HepG2 (cell line): ENCODE measurements around the gene ZNFX1. TPM values are rescaled to one million over a fixed set of nuclear protein-coding genes. Genes with fewer than 3 reads are reported as not detected.

Experiments used
- ARNT2 ChIP-seq: sonication (generic); formaldehyde crosslinking; IDR thresholded peaks from 2 replicates; pipeline ENCODE4 v1.8.0; 2022; ENCODE audit warnings: mild to moderate bottlenecking, low read depth, missing genetic modification reagents, moderate library complexity
- CENPX ChIP-seq: sonication (generic); formaldehyde crosslinking; IDR thresholded peaks from 2 replicates; pipeline ENCODE4 v1.9.0; 2021; ENCODE audit warnings: mild to moderate bottlenecking, missing genetic modification reagents, moderate library complexity
- DNMT1 ChIP-seq: sonication (generic); formaldehyde crosslinking; IDR thresholded peaks from 2 replicates; pipeline ENCODE4 v1.5.1; 2020; ENCODE audit warnings: mild to moderate bottlenecking, missing genetic modification reagents
- HES4 ChIP-seq: sonication (generic); formaldehyde crosslinking; IDR thresholded peaks from 2 replicates; pipeline ENCODE4 v1.9.0; 2021; ENCODE audit warnings: mild to moderate bottlenecking, missing genetic modification reagents, borderline replicate concordance
- HMG20B ChIP-seq: conservative IDR thresholded peaks from 2 replicates; pipeline ENCODE4 v1.6.1; 2016; ENCODE audit warnings: missing genetic modification reagents, missing compliant biosample characterization
- HMGA1 ChIP-seq: sonication (generic); formaldehyde crosslinking; conservative IDR thresholded peaks from 2 replicates; pipeline ENCODE4 v1.4.0; 2020; ENCODE audit warnings: missing genetic modification reagents
- KAT2B ChIP-seq: fragments of 150-350 bp; IDR thresholded peaks from 2 replicates; pipeline ENCODE4 v1.6.1; 2014; ENCODE audit warnings: low read depth, low read length, borderline replicate concordance
- MXD4 ChIP-seq: IDR thresholded peaks from 2 replicates; pipeline ENCODE4 v1.6.1; 2016; ENCODE audit warnings: mild to moderate bottlenecking, missing biosample characterization, missing genetic modification reagents
- NRL ChIP-seq: sonication (generic); formaldehyde crosslinking; IDR thresholded peaks from 2 replicates; pipeline ENCODE4 v1.5.0; 2020; ENCODE audit warnings: missing genetic modification reagents, mild to moderate bottlenecking, moderate library complexity, borderline replicate concordance
- PPARG ChIP-seq: conservative IDR thresholded peaks from 2 replicates; pipeline ENCODE4 v1.6.1; 2016; ENCODE audit warnings: missing biosample characterization, missing genetic modification reagents
- SAFB2 ChIP-seq: sonication (generic); formaldehyde crosslinking; IDR thresholded peaks from 2 replicates; pipeline ENCODE4 v1.5.1; 2020; ENCODE audit warnings: missing genetic modification reagents, low read depth, mild to moderate bottlenecking, borderline replicate concordance
- SP1 ChIP-seq, 2 experiments: fragments of 450-650 bp in 1 of 2; sonication (generic) in 1 of 2; formaldehyde crosslinking in 1 of 2; IDR thresholded peaks; 2 replicates each; pipeline versions ENCODE4 v1.4.0 to v1.6.1; 2016 to 2020; ENCODE audit warnings: missing genetic modification reagents in 1 of 2
- SSRP1 ChIP-seq: IDR thresholded peaks from 2 replicates; pipeline ENCODE4 v1.6.1; 2016; ENCODE audit warnings: control low read depth
- TOPORS ChIP-seq: sonication (generic); formaldehyde crosslinking; IDR thresholded peaks from 2 replicates; pipeline ENCODE4 v1.8.0; 2023; ENCODE audit warnings: mild to moderate bottlenecking, missing genetic modification reagents
- ZFP36L1 ChIP-seq: sonication (generic); formaldehyde crosslinking; IDR thresholded peaks from 2 replicates; pipeline ENCODE4 v1.8.0; 2022; ENCODE audit warnings: mild to moderate bottlenecking, missing genetic modification reagents, moderate library complexity
- ZFP90 ChIP-seq: sonication (generic); formaldehyde crosslinking; IDR thresholded peaks from 2 replicates; pipeline ENCODE4 v1.8.0; 2022; ENCODE audit warnings: missing genetic modification reagents, mild to moderate bottlenecking, inconsistent platforms, borderline replicate concordance
- ZNF121 ChIP-seq: sonication (generic); formaldehyde crosslinking; IDR thresholded peaks from 2 replicates; pipeline ENCODE4 v1.5.0; 2020; ENCODE audit warnings: mild to moderate bottlenecking, missing genetic modification reagents
- ZNF354B ChIP-seq: sonication (generic); formaldehyde crosslinking; IDR thresholded peaks from 2 replicates; pipeline ENCODE4 v1.8.0; 2022; ENCODE audit warnings: mild to moderate bottlenecking, missing genetic modification reagents
- ZNF570 ChIP-seq: sonication (generic); formaldehyde crosslinking; IDR thresholded peaks from 2 replicates; pipeline ENCODE4 v1.4.0; 2020; ENCODE audit warnings: mild to moderate bottlenecking, missing genetic modification reagents, borderline replicate concordance
- ZNF652 ChIP-seq: IDR thresholded peaks from 2 replicates; pipeline ENCODE4 v1.6.1; 2016; ENCODE audit warnings: low read depth, borderline replicate concordance
- polyA plus RNA-seq, 8 experiments: library from polyadenylated mRNA; depleted of rRNA in 3 of 8; stranded (reverse) in 7 of 8; unstranded in 1 of 8; fragments of >200 nt; fragmentation: Illumina TruSeq in 4 of 8; extraction: Trizol in 4 of 8; gene quantifications; 2 replicates each; pipeline versions ENCODE4 v1.2.1 to v1.2.3, GENCODE V29; 2011 to 2016; ENCODE audit warnings: low read depth in 4 of 8, missing spikeins in 1 of 8, mixed read lengths in 1 of 8; ENCODE audit not compliant: insufficient read depth in 1 of 8
- total RNA-seq, 5 experiments: library from RNA; depleted of rRNA; stranded (reverse); fragments of >200 nt; fragmentation: Illumina TruSeq; extraction: Trizol; gene quantifications; 2 replicates each; pipeline ENCODE4 v1.2.3, GENCODE V29; 2016; ENCODE audit warnings: low read depth in 1 of 5
- TF ChIP-seq, protein P1 (sequence below): conservative IDR thresholded peaks from 2 replicates; pipeline ENCODE4 v1.6.1; 2018; ENCODE audit warnings: missing genetic modification reagents
- TF ChIP-seq, protein P2 (sequence below): IDR thresholded peaks from 2 replicates; pipeline ENCODE4 v1.6.1; 2018; ENCODE audit warnings: missing genetic modification reagents
- TF ChIP-seq, protein P3 (sequence below): sonication (generic); formaldehyde crosslinking; IDR thresholded peaks from 2 replicates; pipeline ENCODE4 v1.4.0; 2020; ENCODE audit warnings: missing genetic modification reagents

Gene ZNFX1
- total and polyA plus RNA-seq, 2 of the 13 experiments (the other 11 are each of a cell fraction or from before 2014, with no cell fraction given) = 2.9 to 11.1 TPM

DNA sequence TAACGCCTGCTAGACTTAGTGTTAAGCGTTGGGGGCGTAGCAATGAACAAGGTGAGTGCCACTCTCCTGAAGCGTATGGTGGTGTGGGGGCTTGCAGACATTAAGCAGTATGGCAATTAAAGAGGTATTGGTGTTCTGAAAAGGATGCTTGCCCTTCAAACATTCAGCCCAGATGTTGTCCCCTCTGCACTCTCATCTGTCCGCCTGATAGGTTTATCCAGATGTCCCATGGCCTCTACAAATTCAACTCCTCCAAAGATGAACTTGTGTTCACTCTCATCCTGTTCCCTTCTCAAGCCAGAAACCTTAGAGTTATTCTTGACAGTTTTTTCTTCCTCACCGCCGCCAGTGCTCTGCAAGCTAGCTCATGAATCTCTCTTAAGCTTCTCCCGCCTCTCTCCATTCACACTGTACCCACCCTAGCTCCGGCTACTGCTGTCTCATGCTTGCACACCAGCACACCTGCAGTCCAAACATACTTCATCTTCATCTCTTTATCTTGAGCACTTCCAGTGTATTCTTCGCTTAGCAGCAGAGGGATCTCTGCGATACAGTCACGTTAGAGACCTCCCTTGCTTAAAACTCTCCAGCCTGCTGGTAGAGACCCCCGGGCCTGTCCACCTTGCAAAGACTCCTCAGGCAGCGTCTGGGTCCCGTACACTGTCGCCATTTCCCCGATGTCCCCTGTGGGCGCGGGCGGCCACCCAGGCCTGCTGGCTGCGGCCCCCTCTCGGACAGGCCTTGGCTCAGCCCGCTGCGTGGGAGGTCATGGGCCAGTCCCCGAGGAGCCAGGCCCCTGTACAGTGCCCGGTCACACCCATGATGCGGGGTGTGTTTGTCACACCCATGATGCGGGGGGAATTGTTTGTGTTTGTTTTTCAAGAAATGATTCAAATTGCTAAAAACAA is 57.7 kb downstream of the ZNFX1 start (continued):
- TF ChIP-seq TOPORS (CRISPR knock-in tag) (0 out of 2 replicates have a peak, but pooled peaks have one; percentile 8), ZNF570 (no peak), DNMT1 (CRISPR knock-in tag) (0 out of 2 replicates have a peak, but pooled peaks have one; percentile 34), ZFP90 (CRISPR knock-in tag) (0 out of 2 replicates have a peak, but pooled peaks have one; percentile 46), SAFB2 (CRISPR knock-in tag) (no peak; the same call in 1 of the 2 replicates), NRL (CRISPR knock-in tag) (no peak), CENPX (no peak), HES4 (CRISPR knock-in tag) (no peak), ZNF652 (CRISPR knock-in tag) (no peak), ARNT2 (CRISPR knock-in tag) (no peak), HMGA1 (no peak), PPARG (CRISPR knock-in tag) (no peak), ZFP36L1 (CRISPR knock-in tag) (no peak), KAT2B (no peak), MXD4 (no peak), SSRP1 (CRISPR knock-in tag) (no peak), ZNF121 (CRISPR knock-in tag) (no peak), SP1 (IDR thresholded peaks at IDR 0.05) (no peak), SP1 (CRISPR knock-in tag; IDR thresholded peaks at IDR 0.05) (0 out of 2 replicates have a peak, but pooled peaks have one; percentile 18), ZNF354B (CRISPR knock-in tag) (peak; percentile 11; the same call in 1 of the 2 replicates), HMG20B (CRISPR knock-in tag) (no peak)
- TF ChIP-seq, protein P1, sequence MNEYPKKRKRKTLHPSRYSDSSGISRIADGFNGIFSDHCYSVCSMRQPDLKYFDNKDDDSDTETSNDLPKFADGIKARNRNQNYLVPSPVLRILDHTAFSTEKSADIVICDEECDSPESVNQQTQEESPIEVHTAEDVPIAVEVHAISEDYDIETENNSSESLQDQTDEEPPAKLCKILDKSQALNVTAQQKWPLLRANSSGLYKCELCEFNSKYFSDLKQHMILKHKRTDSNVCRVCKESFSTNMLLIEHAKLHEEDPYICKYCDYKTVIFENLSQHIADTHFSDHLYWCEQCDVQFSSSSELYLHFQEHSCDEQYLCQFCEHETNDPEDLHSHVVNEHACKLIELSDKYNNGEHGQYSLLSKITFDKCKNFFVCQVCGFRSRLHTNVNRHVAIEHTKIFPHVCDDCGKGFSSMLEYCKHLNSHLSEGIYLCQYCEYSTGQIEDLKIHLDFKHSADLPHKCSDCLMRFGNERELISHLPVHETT (CRISPR knock-in tag) = no peak
- TF ChIP-seq, protein P2, sequence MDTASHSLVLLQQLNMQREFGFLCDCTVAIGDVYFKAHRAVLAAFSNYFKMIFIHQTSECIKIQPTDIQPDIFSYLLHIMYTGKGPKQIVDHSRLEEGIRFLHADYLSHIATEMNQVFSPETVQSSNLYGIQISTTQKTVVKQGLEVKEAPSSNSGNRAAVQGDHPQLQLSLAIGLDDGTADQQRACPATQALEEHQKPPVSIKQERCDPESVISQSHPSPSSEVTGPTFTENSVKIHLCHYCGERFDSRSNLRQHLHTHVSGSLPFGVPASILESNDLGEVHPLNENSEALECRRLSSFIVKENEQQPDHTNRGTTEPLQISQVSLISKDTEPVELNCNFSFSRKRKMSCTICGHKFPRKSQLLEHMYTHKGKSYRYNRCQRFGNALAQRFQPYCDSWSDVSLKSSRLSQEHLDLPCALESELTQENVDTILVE (CRISPR knock-in tag) = no peak
- TF ChIP-seq, protein P3, sequence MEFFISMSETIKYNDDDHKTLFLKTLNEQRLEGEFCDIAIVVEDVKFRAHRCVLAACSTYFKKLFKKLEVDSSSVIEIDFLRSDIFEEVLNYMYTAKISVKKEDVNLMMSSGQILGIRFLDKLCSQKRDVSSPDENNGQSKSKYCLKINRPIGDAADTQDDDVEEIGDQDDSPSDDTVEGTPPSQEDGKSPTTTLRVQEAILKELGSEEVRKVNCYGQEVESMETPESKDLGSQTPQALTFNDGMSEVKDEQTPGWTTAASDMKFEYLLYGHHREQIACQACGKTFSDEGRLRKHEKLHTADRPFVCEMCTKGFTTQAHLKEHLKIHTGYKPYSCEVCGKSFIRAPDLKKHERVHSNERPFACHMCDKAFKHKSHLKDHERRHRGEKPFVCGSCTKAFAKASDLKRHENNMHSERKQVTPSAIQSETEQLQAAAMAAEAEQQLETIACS (CRISPR knock-in tag) = no peak
